ENCODE data around the gene HP. TPM values are rescaled to one million over a fixed set of nuclear protein-coding genes. Genes with fewer than 3 reads are reported as not detected.

Gene HP
- total RNA-seq, 1 donor, result not detected

DNA sequence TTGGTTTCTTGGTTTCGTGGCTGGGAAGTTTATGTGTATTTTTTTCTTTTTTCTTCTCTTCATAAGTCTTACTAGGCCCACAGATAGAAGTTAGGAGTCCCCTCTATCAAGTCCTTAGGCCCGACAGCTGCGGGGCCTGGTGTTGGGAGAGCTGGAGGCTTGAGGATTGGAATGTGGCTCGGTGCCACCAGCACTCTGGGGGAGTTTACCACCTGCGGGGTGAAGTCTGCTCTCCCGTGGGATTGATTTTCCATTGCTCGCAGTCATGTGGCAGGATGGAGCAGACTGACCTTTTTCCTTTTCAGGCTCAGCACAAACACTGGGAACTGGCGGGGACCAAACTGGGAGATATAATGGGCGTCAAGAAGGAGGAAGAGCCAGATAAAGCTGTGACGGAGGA is 46.9 kb downstream of the HP start:
- H3K4me3 ChIP-seq (ENCODE audit: low read depth, low read length), result no peak overlapping the region
- no peak for DNase-seq (ENCODE audit: low read depth)
- TF ChIP-seq, protein P1, sequence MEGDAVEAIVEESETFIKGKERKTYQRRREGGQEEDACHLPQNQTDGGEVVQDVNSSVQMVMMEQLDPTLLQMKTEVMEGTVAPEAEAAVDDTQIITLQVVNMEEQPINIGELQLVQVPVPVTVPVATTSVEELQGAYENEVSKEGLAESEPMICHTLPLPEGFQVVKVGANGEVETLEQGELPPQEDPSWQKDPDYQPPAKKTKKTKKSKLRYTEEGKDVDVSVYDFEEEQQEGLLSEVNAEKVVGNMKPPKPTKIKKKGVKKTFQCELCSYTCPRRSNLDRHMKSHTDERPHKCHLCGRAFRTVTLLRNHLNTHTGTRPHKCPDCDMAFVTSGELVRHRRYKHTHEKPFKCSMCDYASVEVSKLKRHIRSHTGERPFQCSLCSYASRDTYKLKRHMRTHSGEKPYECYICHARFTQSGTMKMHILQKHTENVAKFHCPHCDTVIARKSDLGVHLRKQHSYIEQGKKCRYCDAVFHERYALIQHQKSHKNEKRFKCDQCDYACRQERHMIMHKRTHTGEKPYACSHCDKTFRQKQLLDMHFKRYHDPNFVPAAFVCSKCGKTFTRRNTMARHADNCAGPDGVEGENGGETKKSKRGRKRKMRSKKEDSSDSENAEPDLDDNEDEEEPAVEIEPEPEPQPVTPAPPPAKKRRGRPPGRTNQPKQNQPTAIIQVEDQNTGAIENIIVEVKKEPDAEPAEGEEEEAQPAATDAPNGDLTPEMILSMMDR (IDR thresholded peaks at IDR 0.05; ENCODE audit: insufficient read depth, low read depth, low read length), result no peak

DNA sequence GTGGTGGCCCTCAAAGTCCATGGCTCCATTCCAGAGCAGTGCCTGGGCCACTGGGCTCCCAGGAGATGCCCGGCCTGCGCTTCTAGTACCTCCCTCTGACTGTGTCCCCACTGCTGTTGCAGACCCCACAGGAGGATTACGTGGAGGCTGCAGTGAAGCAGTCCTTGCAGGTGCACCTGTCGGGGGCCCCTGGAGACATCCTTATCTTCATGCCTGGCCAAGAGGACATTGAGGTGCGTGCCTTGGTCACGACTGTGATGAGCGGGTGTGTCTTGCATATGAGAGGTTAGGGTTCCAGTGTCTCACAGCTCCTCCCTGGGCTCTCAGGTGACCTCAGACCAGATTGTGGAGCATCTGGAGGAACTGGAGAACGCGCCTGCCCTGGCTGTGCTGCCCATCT is 50.6 kb downstream of the HP start:
- no peak for DNase-seq (ENCODE audit: low read depth)
- TF ChIP-seq, protein P1 (IDR thresholded peaks at IDR 0.05; ENCODE audit: insufficient read depth, low read depth, low read length), result no peak
- H3K4me3 ChIP-seq (ENCODE audit: low read depth, low read length), result no peak overlapping the region

DNA sequence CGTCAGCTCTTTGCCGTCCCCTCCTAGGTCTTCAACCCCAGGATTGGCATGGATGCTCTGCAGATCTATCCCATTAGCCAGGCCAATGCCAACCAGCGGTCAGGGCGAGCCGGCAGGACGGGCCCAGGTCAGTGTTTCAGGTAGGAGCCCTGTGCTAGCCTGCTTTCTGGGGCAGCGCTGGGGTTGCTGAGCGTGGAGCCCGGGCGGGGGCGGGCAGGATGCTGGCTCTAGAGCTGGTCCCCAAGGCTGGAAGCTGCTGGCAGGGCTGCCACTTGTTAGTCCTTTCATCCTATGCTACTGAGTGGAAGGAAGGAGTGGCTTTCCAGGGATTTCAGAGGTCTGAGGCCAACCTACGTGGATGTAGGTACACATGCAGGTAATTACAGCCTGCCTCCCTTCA is 51.7 kb downstream of the HP start:
- no peak for DNase-seq (ENCODE audit: low read depth)
- TF ChIP-seq, protein P1 (IDR thresholded peaks at IDR 0.05; ENCODE audit: insufficient read depth, low read depth, low read length), result no peak
- no peak overlapping the region for H3K4me3 ChIP-seq (ENCODE audit: low read depth, low read length)

DNA sequence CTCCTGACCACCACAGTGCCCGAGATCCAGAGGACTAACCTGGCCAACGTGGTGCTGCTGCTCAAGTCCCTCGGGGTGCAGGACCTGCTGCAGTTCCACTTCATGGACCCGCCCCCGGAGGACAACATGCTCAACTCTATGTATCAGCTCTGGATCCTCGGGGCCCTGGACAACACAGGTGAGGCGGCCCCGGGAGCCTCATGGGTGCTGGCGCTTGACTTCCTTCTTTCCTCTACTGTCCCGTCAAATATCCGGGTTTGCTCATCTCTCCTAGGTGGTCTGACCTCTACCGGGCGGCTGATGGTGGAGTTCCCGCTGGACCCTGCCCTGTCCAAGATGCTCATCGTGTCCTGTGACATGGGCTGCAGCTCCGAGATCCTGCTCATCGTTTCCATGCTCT is 53.1 kb downstream of the HP start:
- DNase-seq (ENCODE audit: low read depth), result no peak
- H3K4me3 ChIP-seq (ENCODE audit: low read depth, low read length), result no peak overlapping the region
- TF ChIP-seq, protein P1 (IDR thresholded peaks at IDR 0.05; ENCODE audit: insufficient read depth, low read depth, low read length), result no peak

DNA sequence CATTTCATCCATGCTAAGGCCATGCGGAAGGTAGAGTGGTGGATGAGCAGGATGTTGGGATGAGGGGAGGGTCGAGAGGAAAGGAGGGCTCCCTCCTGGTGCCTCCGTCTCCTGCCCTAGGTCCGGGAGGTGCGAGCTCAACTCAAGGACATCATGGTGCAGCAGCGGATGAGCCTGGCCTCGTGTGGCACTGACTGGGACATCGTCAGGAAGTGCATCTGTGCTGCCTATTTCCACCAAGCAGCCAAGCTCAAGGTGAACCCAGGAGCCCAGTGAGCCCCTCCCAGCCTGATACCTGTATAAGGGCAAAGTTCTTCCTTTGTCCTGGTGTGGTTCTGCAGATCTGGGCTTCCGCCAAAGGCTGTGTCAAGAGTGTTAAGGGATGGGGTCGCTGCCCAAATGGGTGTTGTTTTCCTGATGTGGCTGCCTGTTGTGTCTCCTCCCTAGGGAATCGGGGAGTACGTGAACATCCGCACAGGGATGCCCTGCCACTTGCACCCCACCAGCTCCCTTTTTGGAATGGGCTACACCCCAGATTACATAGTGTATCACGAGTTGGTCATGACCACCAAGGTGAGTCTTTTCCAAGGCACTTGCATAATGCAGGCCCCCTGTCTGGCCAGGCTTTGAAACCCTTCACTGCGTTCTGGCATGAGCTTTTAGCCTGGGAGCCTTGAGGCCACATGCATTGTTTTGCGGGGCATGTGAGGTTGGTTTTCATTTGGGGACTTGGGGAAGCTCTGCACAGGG is 54.2 kb downstream of the HP start:
- no peak overlapping the region for H3K4me3 ChIP-seq (ENCODE audit: low read depth, low read length)
- TF ChIP-seq, protein P1 (IDR thresholded peaks at IDR 0.05; ENCODE audit: insufficient read depth, low read depth, low read length), result no peak
- DNase-seq (ENCODE audit: low read depth), result no peak

DNA sequence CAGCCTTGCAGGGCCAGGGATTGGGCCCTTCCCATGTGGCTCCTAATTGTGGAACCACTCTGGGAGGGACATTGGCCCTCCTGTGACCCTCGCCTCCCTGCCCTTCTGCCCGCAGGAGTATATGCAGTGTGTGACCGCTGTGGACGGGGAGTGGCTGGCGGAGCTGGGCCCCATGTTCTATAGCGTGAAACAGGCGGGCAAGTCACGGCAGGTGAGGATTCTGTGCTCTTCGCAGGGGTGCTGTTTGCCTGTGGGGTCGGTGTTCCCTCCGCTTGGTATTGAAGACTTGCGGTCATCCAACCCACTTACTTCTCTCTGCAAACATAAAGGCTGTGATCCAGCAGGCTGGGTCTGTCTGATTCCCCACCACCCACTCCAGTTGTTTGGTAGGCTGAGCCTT is 55.0 kb downstream of the HP start:
- TF ChIP-seq, protein P1 (IDR thresholded peaks at IDR 0.05; ENCODE audit: insufficient read depth, low read depth, low read length), result no peak
- DNase-seq (ENCODE audit: low read depth), result no peak
- H3K4me3 ChIP-seq (ENCODE audit: low read depth, low read length), result no peak overlapping the region
